Activated CD4-positive, alpha-beta T cell treated with anti-CD3 and anti-CD28 coated beads, Interleukin-2, amount 50 U/mL, for 16 hours (primary cell): ENCODE data around the gene IFT25.
"Not testable (repeated sequence)": the region's sequence is repeated elsewhere in the genome, so short reads cannot be mapped to it uniquely, and the experiment has no call there.

Source experiments
- DNase-seq: peaks from one replicate; pipeline ENCODE4 v3.0.0-alpha.2; 2020

The IFT25 gene

GRCh38 chr1:53927376-53927881 is 18.1 kb downstream of the IFT25 start:
- DNase-seq, result no peak

- DNase-seq, result peak; percentile 35
Measured at GRCh38 chr1:53919675-53920066, 25.8 kb downstream of the IFT25 start.

GRCh38 chr1:53918343-53918742 is 27.2 kb downstream of the IFT25 start:
- no peak for DNase-seq

DNA sequence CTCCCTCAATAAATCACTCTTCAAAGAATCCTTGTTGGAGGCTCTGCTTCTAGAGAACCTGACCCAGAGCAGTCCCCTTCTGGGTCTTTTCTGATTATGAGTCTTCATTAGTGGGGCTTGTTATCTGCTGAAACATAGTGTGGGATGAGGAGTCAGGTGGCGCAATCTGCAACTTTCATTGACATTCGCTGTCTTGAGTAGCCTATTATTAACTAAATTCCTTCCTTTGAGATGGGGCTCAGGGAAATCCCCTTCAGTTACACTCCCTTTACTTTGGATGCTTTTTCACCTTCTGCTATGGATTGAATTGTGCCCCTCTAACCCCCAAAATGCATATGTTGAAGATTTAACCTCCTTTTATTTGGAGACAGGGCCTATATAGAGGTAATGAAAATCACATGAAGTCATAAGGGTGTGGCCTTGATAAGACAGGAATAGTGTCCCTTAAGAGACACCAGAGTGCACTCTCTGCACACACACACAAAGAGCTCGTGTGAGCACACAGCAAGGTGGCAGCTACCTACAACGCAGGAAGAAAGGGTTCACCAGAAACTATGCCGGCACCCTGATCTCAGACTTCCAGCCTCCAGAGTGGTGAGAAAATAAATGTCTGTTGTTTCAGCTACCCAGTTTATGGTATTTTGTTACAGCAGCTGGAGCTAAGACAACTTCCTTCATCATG is 32.0 kb downstream of the IFT25 start:
- no peak for DNase-seq

DNA sequence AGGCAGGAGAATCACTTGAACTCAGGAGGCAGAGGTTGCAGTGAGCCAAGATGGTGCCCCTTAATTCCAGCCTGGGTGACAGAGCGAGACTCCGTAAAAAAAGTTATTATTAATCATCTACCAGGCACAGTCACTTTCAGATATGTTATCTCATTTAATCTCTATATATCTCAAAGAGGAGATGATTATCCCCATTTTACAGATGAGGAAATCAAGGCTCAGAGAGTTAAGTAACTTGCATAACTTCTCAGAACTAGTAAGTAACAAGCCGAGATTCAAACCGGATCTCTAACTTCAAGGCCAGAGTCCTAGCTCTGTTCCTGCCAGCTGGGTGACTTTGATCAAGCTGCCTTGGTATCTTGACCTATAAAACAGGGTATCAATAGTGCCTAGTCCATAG is 34.1 kb downstream of the IFT25 start:
- no peak for DNase-seq

- no peak for DNase-seq
Measured at GRCh38 chr1:53909946-53910345, 35.6 kb downstream of the IFT25 start.

DNA sequence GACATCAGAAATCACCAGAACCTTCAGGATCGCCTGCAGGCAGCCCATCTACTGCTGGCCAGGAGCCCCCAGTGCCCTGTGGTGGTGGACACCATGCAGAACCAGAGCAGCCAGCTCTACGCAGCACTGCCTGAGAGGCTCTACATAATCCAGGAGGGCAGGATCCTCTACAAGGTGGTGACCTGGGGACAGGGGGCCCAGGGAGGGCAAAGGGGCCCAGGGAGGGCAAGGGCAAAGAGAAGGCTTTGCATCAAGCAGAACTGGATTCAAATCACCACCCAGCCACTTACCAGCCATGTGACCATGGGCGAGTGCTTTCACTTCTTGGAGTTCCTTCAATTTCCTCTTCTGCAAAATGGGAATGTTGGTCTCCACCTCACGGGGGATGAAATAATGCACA is 39.4 kb downstream of the IFT25 start:
- no peak for DNase-seq

DNA sequence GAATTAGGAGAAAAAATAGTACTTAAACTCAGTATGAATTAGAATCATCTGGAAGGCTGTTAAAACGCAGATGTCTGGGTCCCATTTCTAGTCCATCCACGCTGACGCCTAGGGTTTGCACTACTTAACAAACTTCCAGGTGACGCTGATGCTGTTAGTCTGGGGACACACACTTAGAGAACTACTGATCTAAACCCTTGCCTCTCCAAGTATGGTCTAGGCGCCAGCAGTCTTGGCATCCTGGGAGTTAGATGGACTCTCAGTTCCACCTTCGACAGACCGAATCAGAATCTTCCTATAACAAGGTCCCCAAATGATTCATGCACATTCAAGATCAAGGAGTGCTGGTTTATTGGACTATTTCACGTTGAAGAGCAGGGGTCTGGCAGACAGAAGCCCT is 40.0 kb downstream of the IFT25 start:
- DNase-seq, result no peak

GRCh38 chr1:53902235-53903138 is 43.0 kb downstream of the IFT25 start:
- DNase-seq, result no peak

- DNase-seq, result no peak
Measured at GRCh38 chr1:53899708-53900107, 45.8 kb downstream of the IFT25 start.

GRCh38 chr1:53899206-53899628 is 46.3 kb downstream of the IFT25 start:
- DNase-seq, result no peak

DNA sequence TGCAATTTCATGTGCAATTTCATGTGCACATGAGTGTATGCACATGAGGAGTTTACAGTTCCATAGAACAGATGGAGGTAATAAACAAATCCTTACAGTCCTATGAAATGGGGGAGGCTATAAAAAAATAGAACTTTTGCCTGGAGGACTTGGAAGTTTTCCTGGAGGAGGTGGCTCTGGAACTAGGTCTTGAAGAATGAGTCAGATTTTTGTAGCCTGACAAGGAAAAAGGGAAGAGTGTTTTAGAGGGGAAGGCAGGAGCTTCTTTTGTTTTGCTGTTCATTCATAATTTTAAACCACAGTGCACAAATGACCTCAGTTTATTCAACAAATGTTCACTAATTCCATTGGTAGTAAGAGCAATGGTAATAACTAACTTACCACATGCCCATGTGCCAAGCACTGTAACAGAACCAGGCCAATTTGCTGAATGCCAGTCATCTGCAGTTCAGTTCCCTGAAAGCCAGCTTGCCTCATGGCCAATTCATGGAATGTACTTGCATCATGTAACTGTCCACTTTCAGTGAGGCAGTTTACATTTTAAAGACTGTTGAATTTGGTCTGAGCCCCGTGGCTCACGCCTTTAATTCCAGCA is 48.8 kb downstream of the IFT25 start:
- DNase-seq, result no peak

- DNase-seq, result no peak
Measured at GRCh38 chr1:53895421-53895820, 50.1 kb downstream of the IFT25 start.

DNA sequence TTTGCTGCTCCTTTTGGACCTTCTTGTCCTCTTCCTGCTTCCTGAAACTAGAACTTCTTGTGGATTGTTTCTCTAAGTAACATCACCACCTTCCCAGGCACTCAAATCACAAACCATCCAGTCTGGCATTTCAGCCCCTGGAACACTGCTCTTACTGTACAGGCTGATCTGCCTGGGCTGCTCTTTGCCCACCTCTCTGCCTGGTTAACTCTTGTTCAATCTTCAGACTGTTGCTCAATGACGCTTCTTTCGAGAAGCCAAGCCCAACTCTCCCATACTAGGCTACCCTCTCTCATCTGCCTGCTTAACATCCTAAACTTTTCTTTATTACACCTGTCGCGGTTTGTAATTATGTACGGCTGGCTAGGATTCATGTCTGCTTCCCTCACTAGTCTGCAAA is 50.9 kb downstream of the IFT25 start:
- no peak for DNase-seq

DNA sequence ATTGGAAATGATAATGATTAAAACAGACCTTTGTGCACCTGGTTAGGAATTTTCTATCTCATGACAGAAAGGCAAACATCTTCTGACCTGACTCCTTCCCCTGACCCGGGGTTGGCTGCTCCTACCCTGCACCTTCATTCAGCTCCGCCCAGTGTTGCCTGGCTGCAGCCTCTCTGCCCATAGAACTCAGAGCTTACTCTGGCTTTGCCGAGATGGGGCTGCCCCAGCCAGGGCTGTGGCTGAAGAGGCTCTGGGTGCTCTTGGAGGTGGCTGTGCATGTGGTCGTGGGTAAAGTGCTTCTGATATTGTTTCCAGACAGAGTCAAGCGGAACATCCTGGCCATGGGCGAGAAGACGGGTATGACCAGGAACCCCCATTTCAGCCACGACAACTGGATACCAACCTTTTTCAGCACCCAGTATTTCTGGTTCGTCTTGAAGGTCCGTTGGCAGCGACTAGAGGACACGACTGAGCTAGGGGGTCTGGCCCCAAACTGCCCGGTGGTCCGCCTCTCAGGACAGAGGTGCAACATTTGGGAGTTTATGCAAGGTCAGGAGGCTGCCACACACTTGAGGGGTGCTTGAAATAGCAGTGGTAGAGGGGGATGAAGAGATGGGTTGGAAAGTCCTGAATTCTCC is 51.4 kb downstream of the IFT25 start, which contains the start of gene DIO1:
DIO1 (plus strand) TSS at position 189 of the 638 bp plus-strand sequence; CDS start at position 213, 24 bp downstream.
- DNase-seq, result peak; percentile 9

GRCh38 chr1:53892911-53893310 is 52.6 kb downstream of the IFT25 start:
- no peak for DNase-seq

- no peak for DNase-seq
Measured at GRCh38 chr1:53891678-53892077, 53.8 kb downstream of the IFT25 start.

DNA sequence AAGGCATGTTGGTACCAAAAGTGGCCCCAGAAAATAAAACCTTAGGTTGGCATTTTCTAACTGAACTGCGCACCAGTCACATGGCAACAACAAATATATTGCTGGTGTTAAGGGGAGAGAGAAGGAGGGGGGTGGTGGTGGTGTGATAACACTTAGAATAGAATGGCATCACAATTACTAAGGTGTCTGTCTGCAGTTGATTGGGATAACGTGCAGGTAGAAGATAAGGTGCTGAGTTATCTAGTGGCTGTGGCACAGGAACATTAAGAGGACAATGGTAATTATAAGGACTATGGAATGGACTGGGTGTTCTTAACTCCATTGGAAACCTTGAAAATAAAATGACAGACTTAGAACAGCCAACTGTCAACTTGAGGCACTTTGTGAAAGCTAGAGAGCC is 54.5 kb downstream of the IFT25 start:
- DNase-seq, result no peak

GRCh38 chr1:53890522-53890941 is 55.0 kb downstream of the IFT25 start:
- DNase-seq, result no peak

- peak; percentile 93 for DNase-seq
Measured at GRCh38 chr1:53889304-53890298, 55.9 kb downstream of the IFT25 start, which contains the start of gene YIPF1. Gene YIPF1 (minus strand): TSS chr1:53889797. CDS start chr1:53888937, 860 bp downstream.

GRCh38 chr1:53888681-53889080 is 56.8 kb downstream of the IFT25 start:
- no peak for DNase-seq

GRCh38 chr1:53883600-53883999 is 61.9 kb downstream of the IFT25 start:
- not testable (repeated sequence) for DNase-seq
